ENCODE measurements around the gene PLA2G4F. TPM values are rescaled to one million over a fixed set of nuclear protein-coding genes. Genes with fewer than 3 reads are reported as not detected.

PLA2G4F gene
- total and polyA plus RNA-seq, 4 donors, result 1.5 TPM; not detected in 3

DNA sequence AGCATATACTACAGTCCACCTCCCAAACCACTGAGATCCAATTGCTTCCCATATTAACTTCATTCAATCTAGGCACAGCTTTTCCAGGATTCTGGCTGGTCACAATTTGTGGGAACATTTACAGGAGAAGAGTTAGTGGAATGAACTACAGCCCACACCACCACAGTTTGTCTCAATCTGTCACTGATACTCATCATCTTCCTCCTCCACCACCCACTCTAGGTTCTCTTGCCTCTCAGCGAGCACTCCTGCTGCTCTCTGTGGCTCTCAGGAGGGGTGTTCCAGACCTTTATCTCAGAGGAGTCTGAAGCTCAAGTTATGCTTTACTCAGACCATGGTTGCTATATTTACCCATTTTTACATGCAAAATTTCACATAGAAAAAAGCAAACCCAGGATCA lies 36.2 kb downstream of the PLA2G4F start:
- H3K9me3 ChIP-seq (ENCODE audit: control insufficient read depth, low read length), result no peaks in the 10 kb centered on the region
- DNase-seq (no peak), ATAC-seq (ENCODE audit: low FRiP score) (no peak)
- 87 to 92% methylated on average over 1 of the region's 1 CpG for WGBS, 2 donors
- no peaks in the 10 kb centered on the region for H3K36me3 ChIP-seq (ENCODE audit: control insufficient read depth in 1 of 2, insufficient read depth in 2 of 2, low read length in 1 of 2)
- H3K27ac ChIP-seq (ENCODE audit: low read depth in 1 of 2, low read length in 2 of 2), result no peak overlapping the region
- no peaks in the 10 kb centered on the region for H3K27me3 ChIP-seq (ENCODE audit: control insufficient read depth in 1 of 2, insufficient read depth in 2 of 2, low read length in 1 of 2)
- H3K4me1 ChIP-seq (ENCODE audit: control insufficient read depth in 1 of 2, insufficient read depth in 2 of 2, low read length in 2 of 2), result no peaks in the 10 kb centered on the region
- H3K4me3 ChIP-seq (ENCODE audit: low read length in 2 of 2), result no peak overlapping the region
- intact Hi-C loops (cut with DNase I), result no loop called here

- intact Hi-C loops (cut with DNase I), result no loop called here
- 40 to 52% methylated on average over 5 of the region's 5 CpGs for WGBS, 2 donors
- no peaks in the 10 kb centered on the region for H3K36me3 ChIP-seq (ENCODE audit: control insufficient read depth in 1 of 2, insufficient read depth in 2 of 2, low read length in 1 of 2)
Observed at GRCh38 chr15:42119446-42119760, 37.0 kb downstream of the PLA2G4F start.

GRCh38 chr15:42118650-42119445 lies 37.6 kb downstream of the PLA2G4F start:
- WGBS, 2 donors, result 34 to 45% methylated on average over 10 of the region's 10 CpGs
- Histone ChIP-seq H3K36me3 (ENCODE audit: control insufficient read depth in 1 of 2, insufficient read depth in 2 of 2, low read length in 1 of 2) (no peaks in the 10 kb centered on the region), H3K27me3 (ENCODE audit: control insufficient read depth in 1 of 2, insufficient read depth in 2 of 2, low read length in 1 of 2) (no peaks in the 10 kb centered on the region), H3K27ac (ENCODE audit: low read depth in 1 of 2, low read length in 2 of 2) (no peak overlapping the region), H3K9me3 (ENCODE audit: control insufficient read depth, low read length) (no peaks in the 10 kb centered on the region), H3K4me1 (ENCODE audit: control insufficient read depth in 1 of 2, insufficient read depth in 2 of 2, low read length in 2 of 2) (no peaks in the 10 kb centered on the region), H3K4me3 (ENCODE audit: low read length in 2 of 2) (no peak overlapping the region)
- intact Hi-C loops (cut with DNase I), result no loop called here
- DNase-seq (no peak), ATAC-seq (ENCODE audit: low FRiP score) (no peak)

More at GRCh38 chr15:42119446-42119760, 37.0 kb downstream of the PLA2G4F start:
- DNase-seq (no peak), ATAC-seq (ENCODE audit: low FRiP score) (no peak)
- Histone ChIP-seq H3K4me1 (ENCODE audit: control insufficient read depth in 1 of 2, insufficient read depth in 2 of 2, low read length in 2 of 2) (no peaks in the 10 kb centered on the region), H3K27me3 (ENCODE audit: control insufficient read depth in 1 of 2, insufficient read depth in 2 of 2, low read length in 1 of 2) (no peaks in the 10 kb centered on the region), H3K27ac (ENCODE audit: low read depth in 1 of 2, low read length in 2 of 2) (no peak overlapping the region), H3K4me3 (ENCODE audit: low read length in 2 of 2) (no peak overlapping the region), H3K9me3 (ENCODE audit: control insufficient read depth, low read length) (no peaks in the 10 kb centered on the region)

DNA sequence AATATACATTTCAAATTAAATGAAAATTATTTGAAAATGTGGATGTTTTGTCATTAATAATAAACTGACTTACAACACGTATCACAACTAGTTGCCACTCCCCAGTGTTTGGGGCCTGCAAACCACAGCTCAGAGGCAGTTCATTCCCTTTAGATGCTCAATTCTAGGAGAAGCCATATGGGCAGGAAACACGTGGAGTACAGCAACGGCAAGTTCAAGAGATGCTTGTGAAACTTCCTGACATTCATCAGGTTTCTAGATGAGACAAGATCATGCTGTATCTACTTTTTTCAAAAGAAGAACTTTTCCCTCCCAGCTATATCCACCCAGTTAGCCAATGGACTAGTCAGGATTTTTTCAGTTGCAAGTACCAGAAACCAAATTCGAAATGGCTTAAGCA lies 44.5 kb downstream of the PLA2G4F start:
- H3K9me3 ChIP-seq (ENCODE audit: control insufficient read depth, low read length), result peaks cover 1% of the 10 kb centered on the region
- H3K4me3 ChIP-seq (ENCODE audit: low read length in 2 of 2), result no peak overlapping the region
- no peaks in the 10 kb centered on the region for H3K4me1 ChIP-seq (ENCODE audit: control insufficient read depth in 1 of 2, insufficient read depth in 2 of 2, low read length in 2 of 2)
- no peak for ATAC-seq (ENCODE audit: low FRiP score)
- WGBS, 2 donors, result 76 to 77% methylated on average over 4 of the region's 4 CpGs
- intact Hi-C loops (cut with DNase I), result no loop called here
- H3K27ac ChIP-seq (ENCODE audit: low read depth in 1 of 2, low read length in 2 of 2), result no peak overlapping the region
- no peaks in the 10 kb centered on the region for H3K36me3 ChIP-seq (ENCODE audit: control insufficient read depth in 1 of 2, insufficient read depth in 2 of 2, low read length in 1 of 2)
- no peak for DNase-seq
- no peaks in the 10 kb centered on the region for H3K27me3 ChIP-seq (ENCODE audit: control insufficient read depth in 1 of 2, insufficient read depth in 2 of 2, low read length in 1 of 2)

DNA sequence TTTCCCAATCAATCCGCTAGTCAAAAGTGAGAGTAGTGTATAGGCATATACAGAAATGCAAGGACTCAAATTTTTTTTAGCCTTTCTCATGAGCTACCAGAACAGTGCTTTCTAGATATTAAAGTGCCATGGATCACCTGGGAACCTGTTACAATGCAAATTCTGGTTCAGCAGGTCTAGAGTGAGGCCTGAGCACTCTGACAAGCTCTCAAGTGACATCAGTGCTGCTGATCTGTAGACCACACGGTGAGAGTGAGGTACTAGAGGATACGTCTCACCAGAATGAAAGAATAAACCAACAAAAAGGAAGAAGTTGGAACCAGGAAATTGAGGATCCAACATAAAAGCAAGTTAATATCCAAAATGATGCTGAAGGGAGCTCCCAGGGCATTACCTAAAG lies 46.1 kb downstream of the PLA2G4F start:
- H3K4me1 ChIP-seq (ENCODE audit: control insufficient read depth in 1 of 2, insufficient read depth in 2 of 2, low read length in 2 of 2), result no peaks in the 10 kb centered on the region
- H3K27me3 ChIP-seq (ENCODE audit: control insufficient read depth in 1 of 2, insufficient read depth in 2 of 2, low read length in 1 of 2), result no peaks in the 10 kb centered on the region
- 68 to 71% methylated on average over 3 of the region's 3 CpGs for WGBS, 2 donors
- no peak overlapping the region for H3K27ac ChIP-seq (ENCODE audit: low read depth in 1 of 2, low read length in 2 of 2)
- H3K9me3 ChIP-seq (ENCODE audit: control insufficient read depth, low read length), result peaks cover 1% of the 10 kb centered on the region
- intact Hi-C loops (cut with DNase I), result no loop called here
- no peak for DNase-seq
- H3K4me3 ChIP-seq (ENCODE audit: low read length in 2 of 2), result no peak overlapping the region
- no peak for ATAC-seq (ENCODE audit: low FRiP score)
- H3K36me3 ChIP-seq (ENCODE audit: control insufficient read depth in 1 of 2, insufficient read depth in 2 of 2, low read length in 1 of 2), result no peaks in the 10 kb centered on the region

- Histone ChIP-seq H3K9me3 (ENCODE audit: control insufficient read depth, low read length) (peaks cover 1% of the 10 kb centered on the region), H3K4me1 (ENCODE audit: control insufficient read depth in 1 of 2, insufficient read depth in 2 of 2, low read length in 2 of 2) (no peaks in the 10 kb centered on the region), H3K36me3 (ENCODE audit: control insufficient read depth in 1 of 2, insufficient read depth in 2 of 2, low read length in 1 of 2) (no peaks in the 10 kb centered on the region), H3K27ac (ENCODE audit: low read depth in 1 of 2, low read length in 2 of 2) (no peak overlapping the region), H3K27me3 (ENCODE audit: control insufficient read depth in 1 of 2, insufficient read depth in 2 of 2, low read length in 1 of 2) (no peaks in the 10 kb centered on the region), H3K4me3 (ENCODE audit: low read length in 2 of 2) (no peak overlapping the region)
- no peak for DNase-seq
- WGBS, 2 donors, result 66 to 68% methylated on average over 3 of the region's 3 CpGs
- no peak for ATAC-seq (ENCODE audit: low FRiP score)
- intact Hi-C loops (cut with DNase I), result no loop called here
Observed at GRCh38 chr15:42108806-42109205, 47.6 kb downstream of the PLA2G4F start.

DNA sequence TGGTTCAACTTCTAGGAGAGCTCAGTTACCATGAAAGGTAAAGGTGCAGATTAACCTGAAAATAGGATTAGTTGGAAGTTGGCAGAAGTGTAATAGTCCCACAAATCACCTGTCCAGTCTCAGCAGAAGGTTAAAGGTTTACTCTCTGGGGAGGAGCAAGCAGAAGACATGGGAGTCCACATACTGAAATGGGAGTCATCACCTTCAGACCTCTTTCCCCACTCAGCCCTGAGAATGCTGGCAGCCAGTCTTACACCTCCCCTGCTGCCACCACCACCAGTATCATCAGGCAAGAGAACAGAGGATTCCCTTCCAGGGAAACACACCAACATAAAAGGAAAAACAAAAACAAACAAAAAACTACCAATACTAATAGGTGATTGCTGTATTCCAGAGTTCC lies 48.2 kb downstream of the PLA2G4F start:
- Histone ChIP-seq H3K4me3 (ENCODE audit: low read length in 2 of 2) (no peak overlapping the region), H3K9me3 (ENCODE audit: control insufficient read depth, low read length) (peaks cover 1% of the 10 kb centered on the region), H3K27me3 (ENCODE audit: control insufficient read depth in 1 of 2, insufficient read depth in 2 of 2, low read length in 1 of 2) (no peaks in the 10 kb centered on the region), H3K4me1 (ENCODE audit: control insufficient read depth in 1 of 2, insufficient read depth in 2 of 2, low read length in 2 of 2) (no peaks in the 10 kb centered on the region), H3K27ac (ENCODE audit: low read depth in 1 of 2, low read length in 2 of 2) (no peak overlapping the region), H3K36me3 (ENCODE audit: control insufficient read depth in 1 of 2, insufficient read depth in 2 of 2, low read length in 1 of 2) (no peaks in the 10 kb centered on the region)
- DNase-seq, result no peak
- ATAC-seq (ENCODE audit: low FRiP score), result no peak
- intact Hi-C loops (cut with DNase I), result no loop called here

- WGBS, 2 donors, result 75 to 76% methylated on average over 7 of the region's 7 CpGs
- Histone ChIP-seq H3K9me3 (ENCODE audit: control insufficient read depth, low read length) (peaks cover 1% of the 10 kb centered on the region), H3K36me3 (ENCODE audit: control insufficient read depth in 1 of 2, insufficient read depth in 2 of 2, low read length in 1 of 2) (no peaks in the 10 kb centered on the region), H3K27me3 (ENCODE audit: control insufficient read depth in 1 of 2, insufficient read depth in 2 of 2, low read length in 1 of 2) (no peaks in the 10 kb centered on the region), H3K27ac (ENCODE audit: low read depth in 1 of 2, low read length in 2 of 2) (no peak overlapping the region), H3K4me1 (ENCODE audit: control insufficient read depth in 1 of 2, insufficient read depth in 2 of 2, low read length in 2 of 2) (no peaks in the 10 kb centered on the region), H3K4me3 (ENCODE audit: low read length in 2 of 2) (no peak overlapping the region)
- intact Hi-C loops (cut with DNase I), result no loop called here
- ATAC-seq (ENCODE audit: low FRiP score), result no peak
- no peak for DNase-seq
Observed at GRCh38 chr15:42107473-42107872, 49.0 kb downstream of the PLA2G4F start.

- intact Hi-C loops (cut with DNase I), result no loop called here
- no peak overlapping the region for H3K4me3 ChIP-seq (ENCODE audit: low read length in 2 of 2)
- ATAC-seq (ENCODE audit: low FRiP score) (no peak), DNase-seq (no peak)
- peaks cover 1% of the 10 kb centered on the region for H3K9me3 ChIP-seq (ENCODE audit: control insufficient read depth, low read length)
- H3K27me3 ChIP-seq (ENCODE audit: control insufficient read depth in 1 of 2, insufficient read depth in 2 of 2, low read length in 1 of 2), result no peaks in the 10 kb centered on the region
- H3K27ac ChIP-seq (ENCODE audit: low read depth in 1 of 2, low read length in 2 of 2), result no peak overlapping the region
- H3K4me1 ChIP-seq (ENCODE audit: control insufficient read depth in 1 of 2, insufficient read depth in 2 of 2, low read length in 2 of 2), result no peaks in the 10 kb centered on the region
- WGBS, 2 donors, result 89 to 92% methylated on average over 5 of the region's 5 CpGs
- H3K36me3 ChIP-seq (ENCODE audit: control insufficient read depth in 1 of 2, insufficient read depth in 2 of 2, low read length in 1 of 2), result no peaks in the 10 kb centered on the region
Observed at GRCh38 chr15:42106288-42106687, 50.1 kb downstream of the PLA2G4F start.

All from aorta (tissue), 5 donors.